HCT116 (cell line): ENCODE data around the gene LCN15.

ENCODE experiments used
- EZH2 ChIP-seq: fragments of 200-600 bp; sonication (generic); IDR thresholded peaks from 2 replicates; pipeline ENCODE4 v1.6.1; 2017; ENCODE audit warnings: antibody characterized with exemption, mixed run types
- TF ChIP-seq, protein P1 (sequence below): IDR thresholded peaks from 2 replicates; pipeline ENCODE4 v1.6.1; 2012
- TF ChIP-seq, protein P2 (sequence below), 3 experiments: fragments of 200-600 bp in 1 of 3; sonication (generic) in 1 of 3; IDR thresholded peaks in 2 of 3; conservative IDR thresholded peaks in 1 of 3; 2 replicates each; pipeline ENCODE4 v1.5.1; 2012 to 2017; ENCODE audit warnings: low read depth in 2 of 3, low read length in 2 of 3, antibody characterized with exemption in 1 of 3, borderline replicate concordance in 1 of 3, control low read depth in 1 of 3, mild to moderate bottlenecking in 1 of 3, mixed read lengths in 1 of 3, mixed run types in 1 of 3, moderate library complexity in 1 of 3; ENCODE audit not compliant: insufficient read depth in 1 of 3

- no peak for TF ChIP-seq EZH2
- TF ChIP-seq, protein P1, sequence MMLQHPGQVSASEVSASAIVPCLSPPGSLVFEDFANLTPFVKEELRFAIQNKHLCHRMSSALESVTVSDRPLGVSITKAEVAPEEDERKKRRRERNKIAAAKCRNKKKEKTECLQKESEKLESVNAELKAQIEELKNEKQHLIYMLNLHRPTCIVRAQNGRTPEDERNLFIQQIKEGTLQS: no peak
- TF ChIP-seq, protein P2, sequence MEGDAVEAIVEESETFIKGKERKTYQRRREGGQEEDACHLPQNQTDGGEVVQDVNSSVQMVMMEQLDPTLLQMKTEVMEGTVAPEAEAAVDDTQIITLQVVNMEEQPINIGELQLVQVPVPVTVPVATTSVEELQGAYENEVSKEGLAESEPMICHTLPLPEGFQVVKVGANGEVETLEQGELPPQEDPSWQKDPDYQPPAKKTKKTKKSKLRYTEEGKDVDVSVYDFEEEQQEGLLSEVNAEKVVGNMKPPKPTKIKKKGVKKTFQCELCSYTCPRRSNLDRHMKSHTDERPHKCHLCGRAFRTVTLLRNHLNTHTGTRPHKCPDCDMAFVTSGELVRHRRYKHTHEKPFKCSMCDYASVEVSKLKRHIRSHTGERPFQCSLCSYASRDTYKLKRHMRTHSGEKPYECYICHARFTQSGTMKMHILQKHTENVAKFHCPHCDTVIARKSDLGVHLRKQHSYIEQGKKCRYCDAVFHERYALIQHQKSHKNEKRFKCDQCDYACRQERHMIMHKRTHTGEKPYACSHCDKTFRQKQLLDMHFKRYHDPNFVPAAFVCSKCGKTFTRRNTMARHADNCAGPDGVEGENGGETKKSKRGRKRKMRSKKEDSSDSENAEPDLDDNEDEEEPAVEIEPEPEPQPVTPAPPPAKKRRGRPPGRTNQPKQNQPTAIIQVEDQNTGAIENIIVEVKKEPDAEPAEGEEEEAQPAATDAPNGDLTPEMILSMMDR (IDR thresholded peaks at IDR 0.05 in 2 of 3, conservative IDR thresholded peaks at IDR 0.05 in 1 of 3; ENCODE audit: borderline replicate concordance in 1 of 3, insufficient read depth in 1 of 3, low read depth in 2 of 3, low read length in 2 of 3): no peak
These were observed 17.7 kb downstream of the LCN15 start for GRCh38 chr9:136746621-136747020.
